Astrocyte of the spinal cord (primary cell): ENCODE data around the gene IGFBP4.
"Not testable (repeated sequence)": the region's sequence is repeated elsewhere in the genome, so short reads cannot be mapped to it uniquely, and the experiment has no call there.

ENCODE experiments used
- DNase-seq: peaks from one replicate; pipeline ENCODE4 v3.0.0; 2011; ENCODE audit warnings: low read depth, low spot score
- H3K4me3 ChIP-seq: 2 replicates; pipeline ENCODE4 v1.5.1; 2011; ENCODE audit warnings: low read depth, mild to moderate bottlenecking, low read length, moderate library complexity
- in situ Hi-C: cut with HindIII; loops from 2 replicates; pipeline ENCODE4 v1.10.0; 2017; ENCODE audit warnings: low sequenced_read_pairs
- TF ChIP-seq, protein P1 (sequence below): IDR thresholded peaks from 2 replicates; pipeline ENCODE4 v1.5.1; 2012; ENCODE audit warnings: low read depth, mild to moderate bottlenecking, low read length, inconsistent platforms

Gene IGFBP4

DNA sequence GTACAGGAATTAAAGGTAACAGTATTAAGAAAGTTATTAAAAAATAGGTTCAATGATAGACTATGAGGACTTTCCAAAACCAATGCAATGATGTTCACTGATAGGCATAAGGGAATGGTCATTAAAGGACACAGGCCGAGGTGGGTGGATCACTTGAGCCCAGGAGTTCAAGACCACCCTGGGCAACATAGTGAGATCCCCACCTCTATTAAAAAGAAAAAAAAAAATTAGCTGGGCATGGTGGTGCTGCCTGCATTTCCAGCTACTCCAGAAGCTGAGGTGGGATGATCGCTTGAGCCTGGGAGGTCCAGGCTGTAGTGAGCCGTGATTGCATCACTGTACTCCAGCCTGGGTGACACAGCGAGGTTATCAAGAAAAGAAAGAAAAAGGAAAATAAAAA lies 31.4 kb upstream of the IGFBP4 start:
- in situ Hi-C loops = no loop called here
- no peak overlapping the region for H3K4me3 ChIP-seq
- TF ChIP-seq, protein P1, sequence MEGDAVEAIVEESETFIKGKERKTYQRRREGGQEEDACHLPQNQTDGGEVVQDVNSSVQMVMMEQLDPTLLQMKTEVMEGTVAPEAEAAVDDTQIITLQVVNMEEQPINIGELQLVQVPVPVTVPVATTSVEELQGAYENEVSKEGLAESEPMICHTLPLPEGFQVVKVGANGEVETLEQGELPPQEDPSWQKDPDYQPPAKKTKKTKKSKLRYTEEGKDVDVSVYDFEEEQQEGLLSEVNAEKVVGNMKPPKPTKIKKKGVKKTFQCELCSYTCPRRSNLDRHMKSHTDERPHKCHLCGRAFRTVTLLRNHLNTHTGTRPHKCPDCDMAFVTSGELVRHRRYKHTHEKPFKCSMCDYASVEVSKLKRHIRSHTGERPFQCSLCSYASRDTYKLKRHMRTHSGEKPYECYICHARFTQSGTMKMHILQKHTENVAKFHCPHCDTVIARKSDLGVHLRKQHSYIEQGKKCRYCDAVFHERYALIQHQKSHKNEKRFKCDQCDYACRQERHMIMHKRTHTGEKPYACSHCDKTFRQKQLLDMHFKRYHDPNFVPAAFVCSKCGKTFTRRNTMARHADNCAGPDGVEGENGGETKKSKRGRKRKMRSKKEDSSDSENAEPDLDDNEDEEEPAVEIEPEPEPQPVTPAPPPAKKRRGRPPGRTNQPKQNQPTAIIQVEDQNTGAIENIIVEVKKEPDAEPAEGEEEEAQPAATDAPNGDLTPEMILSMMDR = no peak
- no peak for DNase-seq

DNA sequence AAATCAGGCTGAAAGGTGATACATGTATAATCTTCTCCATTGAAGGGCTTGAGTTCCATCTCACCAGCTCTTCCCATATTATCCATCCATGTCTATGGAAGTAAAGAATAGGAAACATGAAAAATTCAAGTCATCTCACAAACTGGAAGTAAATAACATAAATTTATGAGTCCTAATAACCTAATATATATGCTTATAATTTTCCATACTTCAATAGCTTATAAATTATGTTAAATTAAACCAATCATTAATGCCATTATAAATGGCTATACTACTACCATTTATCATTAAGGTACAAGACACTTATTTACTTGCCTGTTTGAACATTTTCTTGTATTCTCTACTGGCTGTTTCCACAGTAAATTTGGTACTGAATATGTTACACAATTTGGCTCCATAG lies 30.4 kb upstream of the IGFBP4 start:
- no peak for DNase-seq
- in situ Hi-C loops = no loop called here
- no peak overlapping the region for H3K4me3 ChIP-seq
- TF ChIP-seq, protein P1 = no peak

DNA sequence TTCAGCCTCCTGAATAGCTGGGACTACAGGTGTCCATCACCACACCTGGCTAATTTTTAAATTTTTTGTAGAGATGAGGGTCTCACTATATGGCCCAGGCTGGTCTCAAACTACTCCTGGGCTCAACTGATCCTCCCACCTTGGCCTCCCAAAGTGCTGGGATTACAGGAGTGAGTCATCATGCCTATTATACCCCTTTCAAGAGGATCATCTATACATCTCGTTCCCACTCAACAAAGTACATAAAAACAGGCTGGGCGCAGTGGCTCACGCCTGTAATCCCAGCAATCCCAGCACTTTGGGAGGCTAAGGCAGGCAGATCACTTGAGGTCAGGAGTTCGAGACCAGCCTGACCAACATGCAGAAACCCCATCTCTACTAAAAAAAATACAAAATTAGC lies 28.9 kb upstream of the IGFBP4 start:
- DNase-seq, H3K4me3 ChIP-seq, in situ Hi-C loops: not testable (repeated sequence)

GRCh38 chr17:40415390-40415789 lies 27.9 kb upstream of the IGFBP4 start:
- peak overlapping the region; percentile 92 for H3K4me3 ChIP-seq
- TF ChIP-seq, protein P1 = peak; percentile 52
- in situ Hi-C loops = no loop called here
- DNase-seq = peak; percentile 56

GRCh38 chr17:40416671-40417070 lies 26.6 kb upstream of the IGFBP4 start:
- TF ChIP-seq, protein P1 = no peak
- no peak for DNase-seq
- in situ Hi-C loops = no loop called here
- peak overlapping the region; percentile 92 for H3K4me3 ChIP-seq

DNA sequence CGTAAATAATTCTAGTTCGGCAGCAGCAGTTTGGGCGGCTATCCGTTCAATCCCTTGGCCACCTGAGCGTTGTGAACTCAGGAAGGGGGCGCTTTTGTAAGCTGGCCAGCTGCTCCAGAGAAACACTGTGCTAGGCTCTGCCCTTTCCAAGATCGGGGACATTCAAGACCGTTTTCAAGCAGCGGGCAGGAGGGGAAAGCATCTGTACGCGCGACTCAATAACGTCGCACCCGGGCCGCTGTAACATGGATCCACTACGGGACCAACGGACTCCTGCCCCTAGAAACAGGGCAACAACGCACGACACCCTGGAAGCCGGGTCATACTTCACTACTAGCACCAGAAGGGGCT lies 26.0 kb upstream of the IGFBP4 start:
- TF ChIP-seq, protein P1 = peak; percentile 12
- peak overlapping the region; percentile 92 for H3K4me3 ChIP-seq
- no peak for DNase-seq
- in situ Hi-C loops = no loop called here

- TF ChIP-seq, protein P1 = no peak
- DNase-seq = peak; percentile 100
- peak within 1 kb of the TSS; percentile 92 for H3K4me3 ChIP-seq
- in situ Hi-C loops = no loop called here
Observed at GRCh38 chr17:40417609-40418427, 25.4 kb upstream of the IGFBP4 start, which contains the start of gene TOP2A. Gene TOP2A (minus strand): TSS chr17:40417896. CDS start chr17:40417791, 105 bp downstream.
